Measurements from ENCODE around the gene ABCG8.

ABCG8 gene

DNA sequence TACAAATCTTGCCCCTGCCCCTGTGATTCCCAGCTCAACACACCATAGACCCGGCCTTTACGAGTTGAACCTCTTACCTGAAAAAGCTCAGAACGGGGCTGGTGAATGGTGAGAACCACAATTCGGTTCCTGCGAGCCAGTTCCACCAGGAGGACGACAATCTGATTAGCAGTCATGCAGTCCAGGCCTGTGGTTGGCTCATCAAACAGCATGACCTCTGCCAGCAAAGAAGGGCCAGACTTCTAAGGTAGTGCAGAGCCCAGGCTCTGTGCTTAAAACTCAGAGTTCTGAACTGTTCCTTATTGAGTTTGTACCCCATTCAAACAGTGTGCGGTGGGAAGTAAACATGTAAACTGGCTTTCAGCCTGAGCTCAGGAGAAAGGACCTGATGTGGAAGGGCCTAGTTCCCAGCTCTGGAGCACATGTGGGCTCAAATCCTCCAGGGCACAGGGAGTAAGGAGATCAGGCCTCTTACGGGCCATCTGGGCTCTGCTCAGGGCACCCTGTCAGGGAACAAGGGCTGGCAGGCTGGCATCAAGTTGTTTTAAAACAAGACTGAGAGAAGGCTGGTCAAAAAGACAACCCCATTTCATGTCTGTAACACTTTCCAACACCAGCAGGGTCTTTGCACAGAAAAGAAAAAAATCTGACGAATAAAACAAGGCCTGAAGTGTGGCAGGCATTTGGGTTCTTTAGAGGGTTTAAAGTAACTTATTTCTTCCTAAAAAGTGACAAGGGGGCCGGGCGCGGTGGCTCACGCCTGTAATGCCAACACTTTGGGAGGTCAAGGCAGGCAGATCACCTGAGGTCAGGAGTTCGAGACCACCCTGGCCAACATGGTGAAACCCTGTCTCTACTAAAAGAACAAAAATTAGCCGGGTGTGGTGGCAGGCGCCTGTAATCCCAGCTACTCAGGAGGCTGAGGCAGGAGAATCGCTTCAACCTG lies 12.2 kb upstream of the ABCG8 start:
- DNase-seq, result no peak

DNA sequence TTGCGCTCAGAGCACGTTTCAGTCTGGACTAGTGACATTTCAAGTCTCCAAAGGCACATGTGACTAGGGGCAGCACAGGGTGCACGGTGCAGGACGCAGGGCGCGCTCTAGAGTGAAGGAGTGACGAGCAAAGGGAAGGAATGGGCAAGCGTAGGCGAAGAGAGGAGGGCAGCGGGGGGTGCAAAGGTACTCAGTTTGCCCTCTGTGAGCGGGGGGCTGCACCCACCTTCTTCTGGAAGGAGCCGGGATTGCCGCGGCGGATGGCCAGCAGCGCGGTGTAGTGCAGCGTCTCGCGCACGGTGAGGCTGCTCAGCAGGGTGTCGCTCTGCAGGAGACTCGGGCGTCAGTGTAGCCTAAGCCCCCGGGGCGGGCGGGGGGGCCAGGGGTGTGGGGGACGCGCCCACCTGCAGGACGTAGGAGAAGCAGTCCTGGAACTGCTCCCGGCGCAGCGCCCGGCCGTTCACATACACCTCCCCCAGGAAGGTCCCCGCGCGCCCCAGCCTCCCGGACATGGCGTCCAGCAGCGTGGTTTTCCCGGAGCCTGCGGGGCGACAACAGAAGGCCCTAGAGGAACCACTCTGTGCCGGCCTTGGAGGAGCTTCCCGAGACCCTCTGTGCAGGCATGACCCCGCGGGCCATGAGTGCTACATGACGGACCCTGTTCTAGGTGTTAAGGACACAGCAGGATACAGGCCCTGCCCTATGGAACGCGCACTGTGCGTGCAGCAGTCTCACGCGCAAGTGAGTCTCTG lies 7.1 kb upstream of the ABCG8 start:
- DNase-seq, result peak; percentile 12

DNA sequence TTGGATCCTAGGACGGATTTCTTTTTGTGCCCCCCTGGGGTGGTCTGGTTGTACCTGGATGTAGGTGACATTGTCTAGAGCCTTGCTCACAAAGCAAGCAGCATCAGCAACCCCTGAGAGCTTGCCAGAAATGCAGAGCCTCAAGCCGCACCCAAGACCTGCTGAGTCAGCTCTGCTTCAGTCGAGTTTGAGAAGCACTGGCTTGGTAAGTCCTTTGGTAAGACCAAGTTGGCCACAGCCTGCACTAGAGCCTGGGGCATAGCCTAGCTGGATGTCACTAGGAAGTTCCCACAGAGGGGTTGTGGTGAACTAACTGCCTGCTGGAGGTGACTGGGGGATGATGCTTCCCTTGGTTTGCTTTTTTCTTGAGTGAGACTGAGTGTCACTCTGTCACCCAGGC lies 6.3 kb upstream of the ABCG8 start:
- DNase-seq, result no peak

DNA sequence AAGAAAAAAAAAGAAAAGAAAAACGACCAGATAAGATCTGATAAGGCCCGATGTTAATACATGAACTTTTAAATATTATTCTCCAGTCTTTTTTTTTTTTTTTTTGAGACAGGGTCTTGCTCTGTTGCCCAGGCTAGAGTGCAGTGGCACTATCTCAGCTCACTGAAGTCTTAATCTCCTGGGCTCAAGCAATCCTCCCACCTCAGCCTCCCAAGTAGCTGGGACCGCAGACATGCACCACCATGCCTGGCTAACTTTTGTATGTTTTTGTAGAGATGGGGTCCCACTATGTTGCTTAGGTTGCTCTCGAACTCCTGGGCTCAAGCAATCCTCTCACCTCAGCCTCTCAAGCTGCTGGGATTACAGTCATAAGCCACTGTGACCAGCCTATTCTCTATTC lies 1.7 kb upstream of the ABCG8 start:
- DNase-seq, result no peak

DNA sequence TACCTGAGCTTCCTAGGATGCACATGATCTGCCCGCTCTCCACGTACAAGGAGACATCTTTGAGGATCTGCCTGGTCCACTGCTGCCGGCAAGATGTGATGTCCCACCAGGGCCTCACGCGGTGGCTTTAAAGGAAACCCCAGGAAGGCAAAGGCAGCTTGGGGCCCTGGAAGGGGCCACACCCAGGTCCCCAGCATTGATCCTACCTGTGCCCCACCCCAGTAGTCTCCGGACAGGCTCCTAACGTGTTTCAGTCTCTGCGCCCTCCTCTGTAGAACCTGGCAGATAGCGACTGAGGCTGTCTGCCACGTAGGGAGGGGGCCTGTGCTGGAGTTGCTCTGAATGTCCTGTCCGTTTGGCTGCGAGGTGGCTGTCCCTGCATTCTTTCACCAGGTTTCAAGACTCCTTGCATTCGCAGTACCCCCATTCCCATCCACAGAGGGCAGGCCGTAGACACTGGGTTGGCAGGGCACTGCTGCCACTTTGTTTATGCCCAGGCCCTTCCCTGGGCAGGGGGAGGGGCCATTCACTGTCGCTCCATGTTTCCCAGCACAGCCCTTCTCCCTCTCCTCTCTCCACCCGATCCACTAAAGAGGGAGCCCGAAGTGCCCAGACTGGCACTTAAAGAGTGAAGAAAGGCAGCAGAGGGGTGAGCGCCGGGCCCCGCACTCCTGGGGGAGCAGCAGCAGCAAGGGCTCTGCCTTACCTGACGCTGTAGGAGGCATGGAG lies 776 bp upstream of the ABCG8 start:
- DNase-seq, result no peak

DNA sequence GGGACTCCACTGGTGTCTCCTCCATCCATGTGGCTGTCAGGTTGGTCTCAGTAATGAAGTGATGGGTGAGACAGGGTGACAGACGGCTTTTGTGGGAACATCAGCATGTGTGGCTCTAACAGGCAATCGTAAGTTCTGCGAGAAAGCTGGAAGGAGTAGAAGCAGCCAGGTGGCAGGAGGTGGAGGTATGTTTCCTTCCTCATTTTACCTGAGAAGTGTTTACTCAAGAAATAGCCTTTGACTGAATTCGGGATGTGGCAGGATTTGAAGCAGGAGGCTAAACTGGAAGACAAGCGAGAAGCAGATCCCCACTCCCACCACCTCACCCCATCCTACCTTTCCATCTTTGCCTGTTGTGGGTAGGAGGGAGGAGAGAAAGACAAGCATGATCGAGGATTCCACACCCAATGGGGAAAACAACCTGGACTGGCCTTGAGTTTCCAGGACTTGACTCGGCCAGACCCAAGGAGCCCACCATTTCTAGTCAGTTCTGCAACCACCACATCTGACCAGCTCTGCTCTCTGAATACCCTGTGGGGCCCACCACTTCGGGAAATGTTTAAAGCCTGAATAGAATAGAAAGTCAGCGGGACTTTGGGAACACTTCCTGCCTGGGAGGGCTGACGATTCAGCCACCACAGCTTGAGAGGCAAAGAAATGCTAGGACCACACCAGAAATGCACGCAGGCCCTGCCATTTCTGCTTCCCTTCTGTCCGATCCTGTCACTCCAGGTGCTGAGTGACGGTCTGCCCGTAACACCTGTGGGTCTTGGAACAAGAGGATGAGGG lies 1.2 kb downstream of the ABCG8 start:
- no peak for DNase-seq

DNA sequence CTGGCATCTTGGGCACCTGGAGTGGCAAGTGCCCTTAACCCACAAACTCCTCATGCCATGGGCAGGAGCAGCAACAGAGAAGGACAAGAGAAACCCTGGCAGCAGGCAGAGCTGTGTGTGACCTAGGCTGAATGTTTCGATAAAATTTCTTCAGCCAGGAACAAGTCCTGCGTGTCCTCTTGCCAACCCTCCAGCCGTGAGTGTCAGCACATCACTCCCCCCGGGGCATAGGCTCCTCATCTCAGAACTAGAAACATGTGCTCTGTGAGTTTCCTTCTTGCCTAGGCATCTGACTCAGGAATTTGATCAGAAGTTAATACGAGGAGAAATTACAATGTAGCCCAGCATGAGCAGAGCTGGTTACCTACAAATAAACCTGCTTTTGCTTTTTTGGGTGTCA lies 2.2 kb downstream of the ABCG8 start:
- no peak for DNase-seq

DNA sequence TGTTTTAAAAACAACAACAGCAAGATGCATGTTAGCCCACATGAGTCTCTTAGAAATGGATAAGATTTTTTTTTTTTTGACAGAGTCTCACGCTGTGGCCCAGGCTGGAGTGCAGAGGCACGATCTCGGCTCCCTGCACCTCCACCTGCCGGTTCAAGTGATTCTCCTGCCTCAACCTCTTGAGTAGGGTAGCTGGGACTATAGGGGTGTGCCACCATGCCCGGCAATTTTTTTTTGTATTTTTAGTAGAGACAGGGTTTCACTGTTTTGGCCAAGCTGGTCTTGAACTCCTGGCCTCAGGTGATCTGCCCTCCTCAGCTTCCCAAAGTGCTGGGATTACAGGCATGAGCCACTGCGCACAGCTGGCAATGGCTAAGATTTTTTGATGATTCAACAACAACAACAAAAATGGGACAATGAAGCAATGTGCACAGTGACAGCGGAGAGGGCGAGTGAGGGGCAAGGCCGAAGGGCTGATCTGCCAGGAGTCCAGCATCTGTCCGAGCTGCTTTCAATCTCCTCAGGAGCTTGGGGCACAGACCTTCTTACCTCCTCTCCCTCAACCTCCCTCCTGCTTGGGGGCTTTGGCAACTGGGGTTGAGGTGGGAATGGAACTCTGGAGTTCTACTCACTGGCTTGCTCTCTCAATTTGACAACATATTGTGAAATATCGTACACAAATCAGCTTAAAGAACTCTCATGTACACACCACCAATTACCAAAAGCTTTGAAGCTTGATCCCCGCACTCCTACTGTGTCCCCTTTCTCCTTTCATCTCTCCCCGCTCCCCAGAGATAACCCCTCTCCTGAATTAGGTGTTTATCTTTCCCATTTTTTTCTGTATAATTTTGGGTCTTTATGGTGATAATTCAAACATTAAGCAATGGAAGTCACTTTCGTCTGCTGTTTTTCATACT lies 3.4 kb downstream of the ABCG8 start:
- DNase-seq, result no peak

DNA sequence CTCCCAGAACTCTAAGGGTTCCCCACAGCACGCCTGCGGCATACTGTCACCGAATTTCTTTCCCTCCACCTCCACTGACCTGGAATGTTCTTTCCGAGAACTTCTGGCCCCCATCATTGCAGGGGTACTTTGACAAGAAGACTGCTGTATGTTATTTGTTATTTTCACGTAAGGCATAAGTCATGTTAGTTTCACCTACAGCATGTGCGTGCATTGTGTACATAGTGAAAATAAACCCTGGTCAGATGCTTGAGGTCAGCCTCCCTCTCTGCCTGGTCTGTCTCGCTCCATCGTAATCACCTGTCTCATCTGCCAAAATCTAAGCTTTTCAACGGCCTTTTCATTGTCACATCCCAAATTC lies 4.1 kb downstream of the ABCG8 start:
- DNase-seq, result no peak

DNA sequence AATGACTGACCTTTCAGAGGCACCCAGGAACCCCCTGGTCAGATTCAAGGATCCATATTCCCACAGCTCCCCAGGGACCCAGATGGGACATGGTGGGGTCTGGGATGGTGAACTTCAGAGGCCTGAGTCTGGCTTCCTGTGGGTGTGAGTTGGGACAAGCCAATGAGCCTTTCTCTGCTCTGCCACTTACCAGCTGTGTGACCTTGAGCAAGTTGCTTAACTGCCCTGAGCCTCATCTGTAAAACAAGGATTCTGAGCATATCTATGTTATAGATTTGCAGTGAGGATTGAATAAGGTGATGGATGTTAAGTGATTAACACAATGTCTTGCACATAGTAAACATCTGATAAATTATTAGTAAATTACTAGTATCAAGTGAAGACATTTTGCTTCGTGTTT lies 6.4 kb downstream of the ABCG8 start:
- DNase-seq, result no peak

DNA sequence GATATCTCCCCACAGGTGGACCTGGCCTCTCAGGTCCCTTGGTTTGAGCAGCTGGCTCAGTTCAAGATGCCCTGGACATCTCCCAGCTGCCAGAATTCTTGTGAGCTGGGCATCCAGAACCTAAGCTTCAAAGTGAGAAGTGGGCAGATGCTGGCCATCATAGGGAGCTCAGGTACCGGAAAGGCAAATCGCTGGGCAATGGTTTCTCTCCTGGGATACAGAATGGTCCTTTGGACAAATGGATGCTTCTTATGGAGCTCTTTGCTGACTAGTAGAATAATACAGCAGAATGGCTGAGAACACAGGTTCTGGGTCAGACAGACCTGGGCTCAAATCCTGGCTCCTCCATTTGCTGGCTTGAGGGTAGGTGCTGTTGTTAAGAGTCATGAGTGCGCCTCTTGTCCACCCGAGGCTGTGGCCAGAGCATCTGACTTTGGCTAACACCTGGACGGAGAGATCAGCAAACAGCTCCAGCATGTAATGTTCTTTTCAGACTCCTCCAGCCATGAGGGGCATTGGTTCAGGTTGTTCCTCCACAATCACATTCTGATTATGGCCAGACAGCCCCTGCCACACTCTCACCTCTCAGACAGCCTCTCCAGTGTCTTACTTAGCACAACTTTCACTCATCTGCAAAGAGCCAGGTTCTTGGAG lies 7.5 kb downstream of the ABCG8 start:
- DNase-seq, result no peak

DNA sequence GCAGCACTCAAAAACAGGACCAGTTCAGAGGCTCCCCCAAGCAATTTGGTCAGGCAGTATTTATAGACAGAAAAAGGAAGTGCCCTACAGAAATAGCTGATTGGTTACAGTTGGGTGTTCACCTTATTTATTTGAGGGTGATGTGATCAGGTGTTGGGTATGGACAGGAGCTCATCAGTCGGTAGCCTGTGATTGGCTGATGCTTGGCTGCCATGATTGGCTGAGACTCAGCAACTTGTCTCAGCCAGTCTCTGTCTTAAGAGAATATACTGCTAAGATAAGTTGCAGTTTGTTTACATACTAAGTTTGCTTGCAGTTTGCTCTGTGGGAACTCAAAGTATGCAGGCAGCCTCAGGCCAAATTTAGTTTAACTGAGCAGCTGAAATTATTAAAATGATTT lies 9.4 kb downstream of the ABCG8 start:
- DNase-seq, result no peak

DNA sequence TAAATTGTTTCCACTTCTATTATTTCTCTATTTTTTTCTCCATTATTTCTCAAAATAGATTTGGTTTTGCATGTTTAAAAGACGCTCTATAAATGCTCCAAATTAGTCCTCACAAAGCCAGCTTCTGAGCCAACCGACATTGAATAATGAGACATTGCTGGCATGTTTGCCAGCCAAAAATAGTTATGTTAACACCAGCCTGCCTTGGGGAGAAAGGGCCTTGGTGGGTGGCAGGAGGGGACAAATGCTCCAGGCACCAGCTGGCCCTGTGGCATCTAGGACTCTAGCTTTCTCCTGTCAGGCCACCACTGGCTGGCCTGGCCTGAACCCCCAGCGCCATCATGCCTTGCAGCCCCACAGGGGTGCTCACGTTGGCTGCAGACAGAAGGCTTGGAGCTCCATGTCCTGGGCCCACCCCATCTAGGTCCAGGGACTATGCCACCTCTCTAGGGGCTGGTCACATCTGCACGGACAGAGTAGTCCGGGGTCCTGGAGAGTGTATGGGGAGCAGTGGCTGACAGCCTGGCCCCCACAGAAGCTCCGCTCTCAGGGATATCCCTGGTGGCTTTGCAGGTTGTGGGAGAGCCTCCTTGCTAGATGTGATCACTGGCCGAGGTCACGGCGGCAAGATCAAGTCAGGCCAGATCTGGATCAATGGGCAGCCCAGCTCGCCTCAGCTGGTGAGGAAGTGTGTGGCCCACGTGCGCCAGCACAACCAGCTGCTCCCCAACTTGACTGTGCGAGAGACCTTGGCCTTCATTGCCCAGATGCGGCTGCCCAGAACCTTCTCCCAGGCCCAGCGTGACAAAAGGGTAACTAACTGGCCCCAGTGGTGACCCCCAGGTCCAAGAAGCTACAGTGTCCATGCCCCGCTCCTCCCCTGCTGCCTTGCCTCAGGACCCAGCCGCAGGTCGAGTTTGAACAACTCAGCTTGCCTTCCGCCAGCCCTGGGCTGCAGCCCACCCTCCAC lies 12.5 kb downstream of the ABCG8 start:
- DNase-seq, result no peak

DNA sequence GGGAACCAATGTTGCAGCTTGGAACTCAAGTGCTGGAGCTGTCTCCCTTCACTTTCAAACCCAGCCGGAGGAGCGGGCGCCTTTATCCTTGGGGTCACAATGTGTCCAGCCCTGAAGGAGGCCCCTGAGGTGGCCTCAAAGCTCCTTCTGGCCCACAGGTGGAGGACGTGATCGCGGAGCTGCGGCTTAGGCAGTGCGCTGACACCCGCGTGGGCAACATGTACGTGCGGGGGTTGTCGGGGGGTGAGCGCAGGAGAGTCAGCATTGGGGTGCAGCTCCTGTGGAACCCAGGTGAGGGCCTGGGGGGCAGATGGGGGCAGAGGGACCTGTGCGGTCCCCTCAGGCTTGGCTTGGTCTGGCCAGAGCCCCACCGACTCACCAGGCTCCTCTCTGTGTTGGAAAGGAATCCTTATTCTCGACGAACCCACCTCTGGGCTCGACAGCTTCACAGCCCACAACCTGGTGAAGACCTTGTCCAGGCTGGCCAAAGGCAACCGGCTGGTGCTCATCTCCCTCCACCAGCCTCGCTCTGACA lies 13.5 kb downstream of the ABCG8 start:
- no peak for DNase-seq

DNA sequence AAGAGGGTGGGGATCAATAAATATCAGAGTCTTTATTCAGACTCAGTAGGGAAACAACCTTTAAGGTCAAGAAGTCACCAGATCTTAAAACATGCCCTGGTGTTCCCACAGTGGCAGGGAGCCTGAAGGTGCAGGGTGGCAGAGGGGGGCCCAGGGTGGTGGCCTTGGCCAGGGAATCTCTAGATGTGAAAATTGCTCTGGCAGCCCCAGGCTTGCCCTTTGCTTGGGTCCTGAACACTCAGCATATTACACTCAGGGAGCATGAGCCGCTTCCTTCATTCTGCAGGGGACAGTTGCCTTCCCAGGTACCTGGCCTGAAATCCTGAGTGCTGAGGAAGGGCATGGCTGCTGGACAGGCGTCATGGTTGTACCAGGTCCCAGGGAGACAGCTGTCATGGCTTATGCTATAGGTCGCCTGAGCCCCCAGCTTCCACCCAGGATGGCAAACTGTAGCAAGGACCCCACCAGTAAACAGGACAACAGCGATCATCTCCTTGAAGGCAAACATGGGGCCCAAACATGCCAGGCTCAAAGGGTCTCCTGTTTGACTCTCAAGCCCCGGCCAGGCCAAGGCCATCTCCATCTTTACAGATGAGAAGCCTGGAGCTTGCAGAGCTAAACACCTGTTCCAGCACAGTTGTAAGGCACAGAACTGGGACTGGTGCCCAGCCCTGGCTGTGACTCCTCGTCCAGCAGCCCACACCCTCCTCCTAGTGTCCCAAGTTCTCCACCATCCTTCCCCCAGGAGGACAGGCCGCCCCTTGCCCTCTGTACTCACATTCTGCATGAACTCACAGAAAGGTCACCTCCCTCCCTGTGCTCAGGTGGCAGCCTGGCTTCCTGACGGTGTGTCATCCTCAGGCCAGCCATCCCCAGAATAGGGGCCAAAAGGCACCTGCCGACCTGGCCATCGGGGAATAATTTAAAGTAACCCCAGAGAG lies 14.6 kb downstream of the ABCG8 start:
- DNase-seq, result no peak

DNA sequence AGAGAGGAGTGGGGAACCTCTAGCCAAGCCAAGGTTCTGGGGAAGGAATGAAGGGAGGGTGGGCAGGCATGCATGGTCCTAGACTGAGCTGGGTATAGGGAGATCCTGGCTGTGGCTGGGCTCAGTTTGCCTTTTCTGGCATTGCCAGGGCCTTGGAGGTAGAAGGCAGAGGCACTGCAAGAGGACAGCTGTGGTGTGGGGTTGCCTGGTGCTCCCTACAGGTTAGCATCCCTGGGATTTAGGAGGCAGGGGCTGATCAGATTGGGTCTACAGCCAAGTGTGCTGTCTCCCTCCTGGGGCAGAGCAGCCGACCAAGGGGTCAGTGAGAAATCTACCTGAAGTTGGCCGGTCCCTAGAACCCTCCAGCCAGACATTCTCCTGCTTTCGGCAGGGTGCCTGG lies 15.9 kb downstream of the ABCG8 start:
- no peak for DNase-seq

DNA sequence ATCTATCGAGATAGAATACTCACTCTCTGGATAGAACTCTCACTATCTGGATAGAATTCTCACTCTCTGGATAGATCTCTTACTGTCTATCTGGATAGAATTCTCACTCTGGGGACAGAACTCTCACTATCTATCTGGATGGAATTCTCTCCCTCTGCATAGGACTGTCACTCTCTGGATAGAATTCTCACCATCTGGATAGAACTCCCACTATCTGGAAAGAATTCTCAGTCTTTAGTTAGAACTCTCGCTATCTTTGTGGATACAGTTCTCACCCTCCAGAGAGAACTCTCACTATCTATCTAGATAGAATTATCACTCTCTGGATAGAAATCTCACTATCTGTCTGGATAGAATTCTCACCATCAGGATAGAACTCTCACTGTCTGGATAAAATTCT lies 16.5 kb downstream of the ABCG8 start:
- DNase-seq, result no peak

DNA sequence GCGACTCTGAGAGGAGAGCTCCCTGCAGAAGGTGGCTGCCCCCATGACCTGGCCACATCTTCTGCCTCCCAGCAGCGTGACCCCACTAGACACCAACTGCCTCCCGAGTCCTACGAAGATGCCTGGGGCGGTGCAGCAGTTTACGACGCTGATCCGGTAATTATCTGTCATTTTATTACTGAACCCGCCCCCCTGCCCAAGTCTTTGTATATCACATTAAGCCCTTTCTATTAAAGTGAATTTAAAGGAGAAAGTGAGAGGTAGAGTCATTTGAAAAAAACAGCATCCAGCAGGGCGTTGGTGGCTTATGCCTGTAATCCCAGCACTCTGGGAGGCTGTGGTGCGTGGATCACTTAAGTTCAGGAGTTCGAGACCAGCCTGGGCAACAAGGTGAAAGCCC lies 33.4 kb downstream of the ABCG8 start:
- no peak for DNase-seq
